Fibroblast of lung (primary cell): ENCODE results near the gene RBM23.

Experiments
- CTCF ChIP-seq, 2 donors: IDR thresholded peaks in 1 of 2; conservative IDR thresholded peaks in 1 of 2; 1 replicate in 1 of 2; 2 replicates in 1 of 2; pipeline ENCODE4 v1.5.1; 2011 to 2012; ENCODE audit warnings: low read length in 2 of 2, control low read depth in 1 of 2, inconsistent platforms in 1 of 2, low read depth in 1 of 2, mild to moderate bottlenecking in 1 of 2
- EZH2 ChIP-seq: IDR thresholded peaks from 2 replicates; pipeline ENCODE4 v1.5.1; 2012; ENCODE audit warnings: low read length, control low read depth, mild to moderate bottlenecking; ENCODE audit errors: missing control alignments

GRCh38 chr14:22875748-22876319 lies 43.1 kb downstream of the RBM23 start:
- TF ChIP-seq EZH2: no peak
- TF ChIP-seq CTCF (conservative IDR thresholded peaks at IDR 0.05 in 1 of 2, IDR thresholded peaks at IDR 0.05 in 1 of 2; ENCODE audit: low read depth in 1 of 2, low read length in 2 of 2): no peak
